Measurements from ENCODE around the gene GPR161. TPM values are rescaled to one million over a fixed set of nuclear protein-coding genes. Genes with fewer than 3 reads are reported as not detected.
A peak's percentile ranks its signal among the peaks of the same experiment; 100 is the strongest.

Gene GPR161
- total RNA-seq, 1 donor from 2014 or later, result 16.3 TPM

- Histone ChIP-seq H3K4me1 (no peaks in the 10 kb centered on the region), H3K36me3 (peaks cover 6 to 14% of the 10 kb centered on the region in 2 donors), H3K9me3 (no peaks in the 10 kb centered on the region), H3K27me3 (no peaks in the 10 kb centered on the region), H3K4me3 (no peak overlapping the region), H3K27ac (no peak overlapping the region)
- DNase-seq (ENCODE audit: low spot score in 2 of 2), result peak in 1 of 2 donors; percentile 19
- intact Hi-C loops (cut with DNase I), result no loop called here
- TF ChIP-seq, protein P1, sequence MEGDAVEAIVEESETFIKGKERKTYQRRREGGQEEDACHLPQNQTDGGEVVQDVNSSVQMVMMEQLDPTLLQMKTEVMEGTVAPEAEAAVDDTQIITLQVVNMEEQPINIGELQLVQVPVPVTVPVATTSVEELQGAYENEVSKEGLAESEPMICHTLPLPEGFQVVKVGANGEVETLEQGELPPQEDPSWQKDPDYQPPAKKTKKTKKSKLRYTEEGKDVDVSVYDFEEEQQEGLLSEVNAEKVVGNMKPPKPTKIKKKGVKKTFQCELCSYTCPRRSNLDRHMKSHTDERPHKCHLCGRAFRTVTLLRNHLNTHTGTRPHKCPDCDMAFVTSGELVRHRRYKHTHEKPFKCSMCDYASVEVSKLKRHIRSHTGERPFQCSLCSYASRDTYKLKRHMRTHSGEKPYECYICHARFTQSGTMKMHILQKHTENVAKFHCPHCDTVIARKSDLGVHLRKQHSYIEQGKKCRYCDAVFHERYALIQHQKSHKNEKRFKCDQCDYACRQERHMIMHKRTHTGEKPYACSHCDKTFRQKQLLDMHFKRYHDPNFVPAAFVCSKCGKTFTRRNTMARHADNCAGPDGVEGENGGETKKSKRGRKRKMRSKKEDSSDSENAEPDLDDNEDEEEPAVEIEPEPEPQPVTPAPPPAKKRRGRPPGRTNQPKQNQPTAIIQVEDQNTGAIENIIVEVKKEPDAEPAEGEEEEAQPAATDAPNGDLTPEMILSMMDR (IDR thresholded peaks at IDR 0.05), result no peak
These were observed 32.2 kb downstream of the GPR161 start for GRCh38 chr1:168104535-168104934.

GRCh38 chr1:168102487-168102886, 34.2 kb downstream of the GPR161 start:
- Histone ChIP-seq H3K4me3 (no peak overlapping the region), H3K36me3 (peaks cover 6 to 18% of the 10 kb centered on the region in 2 donors), H3K27ac (no peak overlapping the region), H3K27me3 (no peaks in the 10 kb centered on the region), H3K4me1 (no peaks in the 10 kb centered on the region), H3K9me3 (no peaks in the 10 kb centered on the region)
- intact Hi-C loops (cut with DNase I), result no loop called here
- TF ChIP-seq, protein P1 (IDR thresholded peaks at IDR 0.05), result no peak
- DNase-seq (ENCODE audit: low spot score in 2 of 2), result no peak

DNA sequence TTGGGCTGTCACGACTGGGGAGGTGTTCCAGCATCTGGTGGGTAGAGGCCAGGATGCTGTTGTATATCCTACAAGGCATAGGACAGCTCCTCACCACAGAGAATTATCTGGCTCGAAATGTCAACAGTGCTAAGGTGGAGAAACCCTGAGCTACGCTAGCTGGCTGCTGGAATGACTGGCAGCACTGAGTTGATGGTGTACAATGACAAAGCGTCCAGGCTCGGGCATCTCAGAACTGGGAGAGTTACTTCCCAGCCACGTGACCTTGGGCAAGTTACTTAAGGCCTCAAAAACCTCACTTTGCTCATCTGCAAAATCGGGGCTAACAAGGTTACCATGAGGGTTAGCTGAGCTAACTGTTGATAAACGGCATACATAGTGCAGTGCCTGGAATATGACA, 35.4 kb downstream of the GPR161 start:
- TF ChIP-seq, protein P1 (IDR thresholded peaks at IDR 0.05), result no peak
- no peak overlapping the region for H3K27ac ChIP-seq
- intact Hi-C loops (cut with DNase I), result no loop called here
- no peaks in the 10 kb centered on the region for H3K27me3 ChIP-seq
- H3K4me1 ChIP-seq, result no peaks in the 10 kb centered on the region
- DNase-seq (ENCODE audit: low spot score in 2 of 2), result no peak
- no peak overlapping the region for H3K4me3 ChIP-seq
- H3K36me3 ChIP-seq, result peaks cover 13 to 28% of the 10 kb centered on the region in 2 donors
- H3K9me3 ChIP-seq, result no peaks in the 10 kb centered on the region

DNA sequence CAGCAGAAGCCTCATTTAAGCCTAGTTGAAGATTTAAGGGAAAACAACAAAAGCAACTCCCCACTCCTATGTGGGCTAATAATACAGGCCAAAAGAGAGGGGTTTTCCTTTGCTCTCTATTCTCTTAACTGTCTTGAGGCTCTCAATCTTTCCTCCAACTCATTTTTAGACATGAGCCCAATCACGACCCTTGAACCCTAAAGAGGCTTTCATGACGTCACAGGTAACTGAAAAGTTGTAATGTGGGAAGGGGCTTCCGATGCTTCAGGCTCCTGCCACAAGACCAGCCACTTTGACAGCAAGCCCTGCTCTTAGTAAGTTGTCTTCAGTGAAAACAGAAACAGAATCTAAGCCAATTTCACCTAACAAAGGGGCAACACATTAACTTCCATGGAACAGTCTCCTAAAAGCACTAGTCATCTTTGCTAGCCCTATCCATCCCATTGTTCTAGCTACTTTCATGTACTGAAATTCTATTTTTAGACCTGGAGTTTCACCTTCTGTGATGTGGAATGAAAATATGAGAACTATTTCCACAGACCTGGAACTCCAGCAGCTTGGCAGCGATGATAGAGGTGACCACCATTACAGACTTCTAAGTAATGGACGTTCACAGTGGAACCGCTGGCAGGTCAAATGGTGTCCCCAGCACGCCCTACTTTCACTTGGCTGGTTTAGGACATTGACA, 36.3 kb downstream of the GPR161 start:
- Histone ChIP-seq H3K9me3 (no peaks in the 10 kb centered on the region), H3K27me3 (no peaks in the 10 kb centered on the region), H3K4me1 (no peaks in the 10 kb centered on the region), H3K4me3 (no peak overlapping the region), H3K36me3 (peaks cover 13 to 32% of the 10 kb centered on the region in 2 donors), H3K27ac (no peak overlapping the region)
- intact Hi-C loops (cut with DNase I), result no loop called here
- TF ChIP-seq, protein P1 (IDR thresholded peaks at IDR 0.05), result no peak
- no peak for DNase-seq (ENCODE audit: low spot score in 2 of 2)

DNA sequence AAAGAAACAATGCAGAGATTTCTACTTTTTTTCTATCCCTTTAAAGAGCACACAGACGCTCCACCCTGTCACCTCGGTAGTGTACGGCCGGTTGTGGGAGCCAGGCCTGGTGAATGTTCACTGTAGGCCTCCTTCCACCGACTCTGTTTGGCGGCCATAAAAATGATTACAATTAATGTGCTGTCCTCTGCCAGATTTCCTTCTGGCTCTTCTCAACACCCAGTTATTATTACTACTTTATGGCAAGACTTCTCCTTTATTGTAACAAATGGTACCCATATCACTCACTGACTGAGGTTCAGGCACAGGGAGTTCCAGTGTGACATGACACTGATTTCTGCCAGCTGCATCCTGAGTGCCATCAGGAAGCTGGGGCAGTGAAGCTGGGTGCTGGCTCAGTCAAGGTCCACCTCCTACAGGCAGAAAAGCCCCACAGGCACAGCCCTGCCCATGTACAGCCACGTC, 37.4 kb downstream of the GPR161 start:
- Histone ChIP-seq H3K27me3 (no peaks in the 10 kb centered on the region), H3K4me3 (no peak overlapping the region), H3K36me3 (peaks cover 9 to 36% of the 10 kb centered on the region in 2 donors), H3K9me3 (no peaks in the 10 kb centered on the region), H3K27ac (no peak overlapping the region), H3K4me1 (no peaks in the 10 kb centered on the region)
- DNase-seq (ENCODE audit: low spot score in 2 of 2), result peak in 1 of 2 donors; percentile 49
- TF ChIP-seq, protein P1 (IDR thresholded peaks at IDR 0.05), result no peak
- intact Hi-C loops (cut with DNase I), result no loop called here
